ENCODE data around the gene IFNB1.

DNA sequence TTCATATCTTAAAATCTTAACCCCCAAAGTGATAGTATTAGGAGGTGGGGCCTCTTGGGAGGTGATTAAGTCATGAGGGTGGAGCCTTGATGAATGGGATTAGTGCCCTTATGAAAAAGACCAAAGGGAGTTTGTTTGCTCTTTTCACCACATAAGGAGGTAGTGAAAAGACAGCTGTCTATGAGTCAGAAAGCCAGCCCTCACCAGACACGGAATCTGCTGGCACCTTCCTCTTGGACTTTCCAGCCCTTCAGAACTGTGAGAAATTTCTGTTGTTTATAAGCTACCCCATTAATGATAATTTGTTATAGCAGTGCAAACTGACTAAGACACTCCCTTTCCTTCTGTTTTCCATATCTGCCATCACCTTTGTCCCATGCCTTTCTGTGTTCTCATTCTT is 20.8 kb downstream of the IFNB1 start:
- TF ChIP-seq CTCF (IDR thresholded peaks at IDR 0.05) = no peak
- TF ChIP-seq POLR2AphosphoS5 (IDR thresholded peaks at IDR 0.05) = no peak
- no peak for TF ChIP-seq POLR2A (IDR thresholded peaks at IDR 0.05)
- no peak for TF ChIP-seq EP300 (IDR thresholded peaks at IDR 0.05)
